ENCODE measurements around the gene TEKT3.

Gene TEKT3

DNA sequence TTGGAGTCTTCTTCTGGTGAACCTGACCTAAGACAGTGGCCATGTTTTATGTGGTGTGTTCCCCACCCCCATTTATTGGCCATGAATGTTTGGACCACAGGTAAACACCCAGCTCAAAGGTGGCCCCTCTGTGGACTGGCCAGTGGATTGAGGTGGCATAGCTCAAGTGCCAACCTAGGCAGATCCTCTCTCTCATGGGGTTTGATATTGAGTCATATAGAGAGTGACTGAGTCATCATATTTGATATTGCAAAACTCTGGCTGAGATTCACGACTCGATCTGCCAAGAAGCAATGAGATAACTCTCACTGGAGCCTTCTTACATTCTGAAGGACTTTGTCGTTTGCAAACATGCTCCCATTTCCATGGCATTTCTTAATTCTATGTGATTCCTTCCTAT is 10.5 kb upstream of the TEKT3 start:
- TF ChIP-seq, protein P1, sequence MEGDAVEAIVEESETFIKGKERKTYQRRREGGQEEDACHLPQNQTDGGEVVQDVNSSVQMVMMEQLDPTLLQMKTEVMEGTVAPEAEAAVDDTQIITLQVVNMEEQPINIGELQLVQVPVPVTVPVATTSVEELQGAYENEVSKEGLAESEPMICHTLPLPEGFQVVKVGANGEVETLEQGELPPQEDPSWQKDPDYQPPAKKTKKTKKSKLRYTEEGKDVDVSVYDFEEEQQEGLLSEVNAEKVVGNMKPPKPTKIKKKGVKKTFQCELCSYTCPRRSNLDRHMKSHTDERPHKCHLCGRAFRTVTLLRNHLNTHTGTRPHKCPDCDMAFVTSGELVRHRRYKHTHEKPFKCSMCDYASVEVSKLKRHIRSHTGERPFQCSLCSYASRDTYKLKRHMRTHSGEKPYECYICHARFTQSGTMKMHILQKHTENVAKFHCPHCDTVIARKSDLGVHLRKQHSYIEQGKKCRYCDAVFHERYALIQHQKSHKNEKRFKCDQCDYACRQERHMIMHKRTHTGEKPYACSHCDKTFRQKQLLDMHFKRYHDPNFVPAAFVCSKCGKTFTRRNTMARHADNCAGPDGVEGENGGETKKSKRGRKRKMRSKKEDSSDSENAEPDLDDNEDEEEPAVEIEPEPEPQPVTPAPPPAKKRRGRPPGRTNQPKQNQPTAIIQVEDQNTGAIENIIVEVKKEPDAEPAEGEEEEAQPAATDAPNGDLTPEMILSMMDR (IDR thresholded peaks at IDR 0.05; ENCODE audit: insufficient read depth, low read depth, low read length, missing control alignments) = no peak
- no peak for DNase-seq (ENCODE audit: low read depth)
- H3K4me3 ChIP-seq (ENCODE audit: low read depth, low read length) = no peak overlapping the region

DNA sequence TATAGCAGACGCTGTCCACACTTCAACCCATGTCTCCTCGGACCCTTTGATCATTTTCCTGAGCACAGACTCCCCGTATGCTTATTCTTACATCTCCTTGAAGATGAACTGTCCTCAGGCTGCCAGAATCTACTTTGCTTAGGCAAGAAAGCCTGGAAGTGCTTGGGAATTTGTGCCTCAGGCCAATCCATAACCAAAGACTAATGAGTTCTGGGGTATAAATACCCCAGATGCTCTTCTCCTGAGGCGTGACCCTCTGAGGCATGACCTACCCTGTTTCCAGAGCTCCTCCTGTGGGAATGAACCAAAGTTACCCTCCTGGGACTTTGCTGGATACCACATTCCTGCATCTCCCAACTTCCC is 10.1 kb upstream of the TEKT3 start:
- DNase-seq (ENCODE audit: low read depth) = no peak
- TF ChIP-seq, protein P1 (IDR thresholded peaks at IDR 0.05; ENCODE audit: insufficient read depth, low read depth, low read length, missing control alignments) = no peak
- H3K4me3 ChIP-seq (ENCODE audit: low read depth, low read length) = no peak overlapping the region

DNA sequence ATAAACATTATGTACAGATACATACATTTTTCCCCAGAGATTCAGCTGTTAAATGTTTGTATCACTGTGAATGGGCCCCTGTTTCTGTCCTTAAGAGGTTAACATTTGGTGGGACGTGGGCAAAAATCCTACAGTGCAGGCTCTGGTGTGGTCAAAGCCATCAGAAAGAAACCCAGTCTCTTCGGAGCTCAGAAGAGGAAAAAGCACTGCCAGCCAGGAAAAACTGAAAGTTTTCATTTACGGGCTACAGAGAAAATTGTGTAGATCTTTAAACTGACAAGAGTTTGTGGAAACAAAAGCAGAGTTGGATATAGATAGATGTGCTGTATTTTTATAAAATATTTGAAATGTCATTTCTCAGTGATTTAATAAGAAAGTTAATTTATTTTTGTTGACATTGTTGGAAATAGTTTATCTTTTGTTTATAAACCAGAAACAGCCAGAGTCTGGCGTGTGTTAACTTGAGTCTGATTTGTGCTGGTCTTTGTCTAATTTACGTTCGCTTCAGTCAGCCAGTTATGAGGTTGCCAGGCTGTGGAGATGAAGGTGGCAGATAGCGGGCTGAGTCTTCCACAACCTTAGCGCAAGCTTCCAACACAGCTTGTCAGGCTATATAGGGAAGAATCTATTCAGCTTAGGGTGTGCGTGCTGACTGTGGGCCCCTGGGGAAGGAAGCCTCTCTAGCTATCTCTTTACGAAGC is 9.5 kb upstream of the TEKT3 start:
- TF ChIP-seq, protein P1 (IDR thresholded peaks at IDR 0.05; ENCODE audit: insufficient read depth, low read depth, low read length, missing control alignments) = no peak
- no peak for DNase-seq (ENCODE audit: low read depth)
- H3K4me3 ChIP-seq (ENCODE audit: low read depth, low read length) = no peak overlapping the region

DNA sequence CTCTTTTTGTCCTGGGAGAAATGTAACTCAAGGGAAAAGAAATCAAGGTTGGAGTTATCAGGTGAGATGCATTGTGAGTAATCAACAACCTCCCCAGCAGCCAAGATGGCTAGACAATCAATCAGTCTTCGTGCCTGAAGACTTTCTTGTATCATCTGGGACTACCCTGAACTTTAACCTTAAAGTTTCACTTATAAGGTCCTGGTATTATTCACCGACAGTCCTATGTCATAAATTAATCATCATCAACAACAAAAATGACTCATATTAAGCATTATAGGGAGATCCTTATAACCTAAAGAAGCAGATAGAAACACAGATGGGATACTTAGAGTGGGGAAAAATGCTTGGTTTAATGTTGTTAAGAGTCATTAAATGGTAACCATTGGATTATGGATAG is 7.7 kb upstream of the TEKT3 start:
- no peak overlapping the region for H3K4me3 ChIP-seq (ENCODE audit: low read depth, low read length)
- TF ChIP-seq, protein P1 (IDR thresholded peaks at IDR 0.05; ENCODE audit: insufficient read depth, low read depth, low read length, missing control alignments) = no peak
- DNase-seq (ENCODE audit: low read depth) = no peak

DNA sequence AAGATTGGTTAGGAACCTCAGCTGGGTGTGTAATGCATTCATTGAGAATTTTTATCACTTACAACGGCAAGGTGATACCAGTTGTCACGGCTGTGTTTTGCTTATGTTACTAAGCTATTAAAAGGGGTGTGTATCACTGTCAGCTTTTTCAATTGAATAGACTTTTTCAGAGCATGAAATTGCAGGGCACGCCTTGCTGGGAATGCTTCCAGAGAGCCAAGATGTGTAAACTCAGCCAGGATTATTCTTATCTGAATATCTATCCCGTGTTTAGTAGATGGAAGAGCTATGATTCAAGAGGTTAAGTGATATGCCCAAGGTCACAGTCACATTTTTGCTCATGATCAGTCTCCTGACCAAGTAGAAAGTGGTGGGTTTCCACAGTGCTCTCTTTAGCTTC is 6.6 kb upstream of the TEKT3 start:
- TF ChIP-seq, protein P1 (IDR thresholded peaks at IDR 0.05; ENCODE audit: insufficient read depth, low read depth, low read length, missing control alignments) = no peak
- no peak for DNase-seq (ENCODE audit: low read depth)
- no peak overlapping the region for H3K4me3 ChIP-seq (ENCODE audit: low read depth, low read length)

DNA sequence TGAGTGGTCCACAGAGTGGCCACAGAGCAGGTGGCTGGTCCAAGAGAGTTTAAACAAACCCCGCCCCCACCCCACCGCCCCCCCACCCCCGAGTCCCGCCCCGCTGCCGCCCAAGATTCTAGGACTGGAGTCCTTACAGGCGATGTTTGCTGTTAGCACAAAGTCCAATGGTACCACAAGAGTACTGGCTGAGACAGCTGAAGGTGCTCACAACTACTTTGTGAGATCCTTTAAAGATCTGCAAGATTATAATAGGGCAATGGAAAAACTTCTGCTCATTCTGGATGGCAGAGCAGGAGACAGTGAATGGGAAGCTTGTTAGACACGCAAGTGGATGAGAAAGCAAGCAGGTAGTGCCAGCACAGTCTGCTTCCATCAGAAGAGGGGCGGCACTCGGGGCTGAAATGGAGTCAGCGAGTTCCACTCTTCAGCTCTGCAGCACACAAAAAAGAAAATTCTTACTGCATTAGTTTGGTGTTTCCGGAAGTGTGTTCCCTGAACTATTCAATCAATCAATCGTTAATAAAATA is 4.7 kb upstream of the TEKT3 start:
- TF ChIP-seq, protein P1 (IDR thresholded peaks at IDR 0.05; ENCODE audit: insufficient read depth, low read depth, low read length, missing control alignments) = no peak
- H3K4me3 ChIP-seq (ENCODE audit: low read depth, low read length) = no peak overlapping the region
- no peak for DNase-seq (ENCODE audit: low read depth)

DNA sequence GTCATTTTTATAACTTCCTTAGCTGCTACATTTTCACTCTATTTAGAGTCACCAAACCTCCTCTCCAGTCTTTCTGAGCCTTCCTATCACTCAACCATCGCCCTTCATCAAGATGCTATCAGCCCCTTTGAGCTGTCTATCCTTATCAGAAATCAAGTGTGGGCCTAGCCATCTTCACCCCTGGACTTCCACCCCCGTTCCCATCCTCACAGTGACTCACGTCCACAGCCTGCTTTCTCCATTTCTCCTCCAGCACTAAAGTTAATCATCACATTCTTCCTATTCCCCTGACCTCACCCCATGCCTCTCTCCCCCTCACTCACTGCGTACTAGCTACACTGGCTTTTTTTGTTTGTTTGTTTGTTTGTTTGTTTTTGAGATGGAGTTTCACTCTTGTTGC is 2.4 kb upstream of the TEKT3 start:
- no peak overlapping the region for H3K4me3 ChIP-seq (ENCODE audit: low read depth, low read length)
- no peak for DNase-seq (ENCODE audit: low read depth)
- TF ChIP-seq, protein P1 (IDR thresholded peaks at IDR 0.05; ENCODE audit: insufficient read depth, low read depth, low read length, missing control alignments) = no peak
